ENCODE measurements around the gene MTG1.

Gene MTG1

GRCh38 chr10:133448120-133448519, 54.2 kb downstream of the MTG1 start:
- TF ChIP-seq, protein P1, sequence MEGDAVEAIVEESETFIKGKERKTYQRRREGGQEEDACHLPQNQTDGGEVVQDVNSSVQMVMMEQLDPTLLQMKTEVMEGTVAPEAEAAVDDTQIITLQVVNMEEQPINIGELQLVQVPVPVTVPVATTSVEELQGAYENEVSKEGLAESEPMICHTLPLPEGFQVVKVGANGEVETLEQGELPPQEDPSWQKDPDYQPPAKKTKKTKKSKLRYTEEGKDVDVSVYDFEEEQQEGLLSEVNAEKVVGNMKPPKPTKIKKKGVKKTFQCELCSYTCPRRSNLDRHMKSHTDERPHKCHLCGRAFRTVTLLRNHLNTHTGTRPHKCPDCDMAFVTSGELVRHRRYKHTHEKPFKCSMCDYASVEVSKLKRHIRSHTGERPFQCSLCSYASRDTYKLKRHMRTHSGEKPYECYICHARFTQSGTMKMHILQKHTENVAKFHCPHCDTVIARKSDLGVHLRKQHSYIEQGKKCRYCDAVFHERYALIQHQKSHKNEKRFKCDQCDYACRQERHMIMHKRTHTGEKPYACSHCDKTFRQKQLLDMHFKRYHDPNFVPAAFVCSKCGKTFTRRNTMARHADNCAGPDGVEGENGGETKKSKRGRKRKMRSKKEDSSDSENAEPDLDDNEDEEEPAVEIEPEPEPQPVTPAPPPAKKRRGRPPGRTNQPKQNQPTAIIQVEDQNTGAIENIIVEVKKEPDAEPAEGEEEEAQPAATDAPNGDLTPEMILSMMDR (IDR thresholded peaks at IDR 0.05), result no peak

DNA sequence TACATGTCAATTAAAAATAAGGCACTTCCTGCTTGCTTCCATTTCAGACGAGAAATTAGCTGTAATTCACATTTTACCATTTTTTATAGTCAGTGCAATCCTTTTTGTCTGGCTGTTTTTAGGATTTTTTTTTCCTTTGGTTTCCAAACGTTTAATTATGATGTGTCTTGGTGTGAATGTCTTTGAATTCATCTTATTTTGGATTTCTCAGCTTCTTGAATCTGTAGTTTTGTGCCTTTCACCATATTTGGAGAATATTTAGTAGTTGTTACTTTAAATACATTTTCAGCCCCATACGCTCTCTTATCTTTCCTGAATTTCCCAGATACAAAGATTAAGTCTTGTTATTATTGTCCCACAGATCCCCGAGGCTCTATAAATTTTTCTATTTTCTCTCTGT, 57.4 kb downstream of the MTG1 start:
- TF ChIP-seq, protein P1 (IDR thresholded peaks at IDR 0.05), result no peak

DNA sequence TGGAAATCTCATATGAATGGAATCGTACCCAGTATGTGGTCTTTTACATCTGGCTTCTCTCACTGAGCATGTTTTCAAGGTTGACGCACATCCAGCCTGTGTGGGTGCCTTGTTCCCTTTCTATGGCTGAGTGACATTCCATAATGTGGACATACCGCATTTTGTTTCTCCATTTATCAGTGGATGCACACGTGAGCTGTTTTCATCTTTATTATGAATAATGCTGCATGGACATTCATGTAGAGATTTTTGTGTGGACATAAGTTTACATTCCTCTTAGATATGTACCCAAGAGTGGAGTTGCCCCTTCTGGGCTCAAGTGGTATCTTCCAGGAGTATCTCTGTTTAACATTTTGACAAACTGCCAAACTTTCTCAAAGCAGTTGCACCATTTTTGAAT, 58.5 kb downstream of the MTG1 start:
- TF ChIP-seq, protein P1 (IDR thresholded peaks at IDR 0.05), result no peak

DNA sequence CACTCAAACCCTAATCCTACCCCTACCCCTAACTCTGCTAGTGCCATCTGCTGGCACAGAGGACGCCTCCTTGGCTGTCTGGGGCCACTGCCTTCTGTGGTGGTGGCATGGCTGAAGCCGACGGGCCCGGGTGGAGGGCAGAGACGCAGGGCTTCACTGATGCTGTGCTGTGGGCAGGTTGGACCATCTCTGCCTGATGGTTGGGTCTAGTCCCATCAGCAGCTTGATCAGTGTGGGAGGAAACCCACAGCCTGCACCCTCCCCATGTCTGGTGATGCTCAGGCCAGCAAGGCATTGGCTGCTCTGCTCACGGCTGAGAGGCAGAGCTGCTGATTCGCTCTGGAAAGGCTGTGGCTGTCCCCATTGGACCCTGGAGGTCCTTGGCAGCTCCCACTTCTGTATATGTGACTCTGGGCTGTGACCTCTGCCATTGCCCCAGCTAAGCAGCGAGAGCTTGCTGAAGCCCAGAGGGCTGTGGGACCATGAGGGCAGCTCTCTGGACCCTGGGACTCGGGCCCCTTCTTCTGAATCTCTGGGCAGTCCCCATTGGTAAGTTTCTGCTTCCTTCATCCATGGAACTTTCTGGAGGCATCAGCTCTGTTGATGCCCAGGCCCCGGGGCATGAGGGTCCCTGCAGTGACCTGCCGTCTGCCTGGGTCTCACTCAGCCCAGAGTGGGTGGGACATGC, 59.7 kb downstream of the MTG1 start, which contains the start of gene SCART1:
Gene SCART1, plus strand, starts transcription at position 430 of the 688 bp plus-strand sequence. Its CDS starts 53 bp downstream, at position 483.
- TF ChIP-seq, protein P1 (IDR thresholded peaks at IDR 0.05), result no peak

DNA sequence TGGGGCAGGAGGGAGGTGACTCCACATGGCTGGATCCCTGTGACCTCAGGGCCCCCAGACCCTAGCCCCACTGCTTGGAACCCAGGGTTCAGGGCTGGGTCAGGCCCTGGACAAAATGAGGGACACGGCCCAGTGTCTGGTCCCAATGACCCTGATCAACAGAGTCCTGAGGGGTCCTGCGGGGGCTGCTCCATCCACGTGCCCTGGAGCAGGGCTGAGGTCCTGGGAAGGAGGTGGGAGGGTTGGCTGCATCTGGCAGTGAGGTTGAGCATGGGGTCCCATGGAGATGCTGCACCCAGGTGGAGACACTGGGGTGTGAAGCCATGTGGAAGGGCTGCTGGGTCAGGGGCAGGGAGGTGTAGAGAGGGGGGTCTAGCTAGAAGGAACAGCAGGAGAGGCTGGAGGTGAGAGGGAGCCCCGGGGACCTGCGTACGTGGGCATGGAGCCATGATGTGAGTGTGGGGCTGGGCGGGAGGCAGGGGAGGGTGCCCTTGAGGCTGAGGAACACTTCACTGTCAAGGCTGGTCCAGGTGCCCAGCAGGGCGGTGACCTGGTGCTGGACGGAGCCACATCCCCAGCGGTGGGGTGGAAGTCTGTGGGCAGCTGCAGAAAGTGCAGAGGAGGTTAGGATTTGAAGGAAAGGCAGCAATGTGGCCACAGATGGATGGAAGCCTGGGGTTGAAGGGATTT, 60.4 kb downstream of the MTG1 start:
- TF ChIP-seq, protein P1 (IDR thresholded peaks at IDR 0.05), result no peak

- TF ChIP-seq, protein P1 (IDR thresholded peaks at IDR 0.05), result no peak
Observed at GRCh38 chr10:133455196-133455595, 61.2 kb downstream of the MTG1 start.

- TF ChIP-seq, protein P1 (IDR thresholded peaks at IDR 0.05), result no peak
Observed at GRCh38 chr10:133455611-133456031, 61.7 kb downstream of the MTG1 start.
